HG03139 (cell line): ENCODE results near the gene NONO.
"Not testable (repeated sequence)": the region's sequence is repeated elsewhere in the genome, so short reads cannot be mapped to it uniquely, and the experiment has no call there.

Source experiments
- ATAC-seq: cut with Tn5 transposase; IDR thresholded peaks from one replicate; pipeline ENCODE4 v1.9.1; 2021; ENCODE audit not compliant: unreplicated experiment

The NONO gene, protein sequence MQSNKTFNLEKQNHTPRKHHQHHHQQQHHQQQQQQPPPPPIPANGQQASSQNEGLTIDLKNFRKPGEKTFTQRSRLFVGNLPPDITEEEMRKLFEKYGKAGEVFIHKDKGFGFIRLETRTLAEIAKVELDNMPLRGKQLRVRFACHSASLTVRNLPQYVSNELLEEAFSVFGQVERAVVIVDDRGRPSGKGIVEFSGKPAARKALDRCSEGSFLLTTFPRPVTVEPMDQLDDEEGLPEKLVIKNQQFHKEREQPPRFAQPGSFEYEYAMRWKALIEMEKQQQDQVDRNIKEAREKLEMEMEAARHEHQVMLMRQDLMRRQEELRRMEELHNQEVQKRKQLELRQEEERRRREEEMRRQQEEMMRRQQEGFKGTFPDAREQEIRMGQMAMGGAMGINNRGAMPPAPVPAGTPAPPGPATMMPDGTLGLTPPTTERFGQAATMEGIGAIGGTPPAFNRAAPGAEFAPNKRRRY

DNA sequence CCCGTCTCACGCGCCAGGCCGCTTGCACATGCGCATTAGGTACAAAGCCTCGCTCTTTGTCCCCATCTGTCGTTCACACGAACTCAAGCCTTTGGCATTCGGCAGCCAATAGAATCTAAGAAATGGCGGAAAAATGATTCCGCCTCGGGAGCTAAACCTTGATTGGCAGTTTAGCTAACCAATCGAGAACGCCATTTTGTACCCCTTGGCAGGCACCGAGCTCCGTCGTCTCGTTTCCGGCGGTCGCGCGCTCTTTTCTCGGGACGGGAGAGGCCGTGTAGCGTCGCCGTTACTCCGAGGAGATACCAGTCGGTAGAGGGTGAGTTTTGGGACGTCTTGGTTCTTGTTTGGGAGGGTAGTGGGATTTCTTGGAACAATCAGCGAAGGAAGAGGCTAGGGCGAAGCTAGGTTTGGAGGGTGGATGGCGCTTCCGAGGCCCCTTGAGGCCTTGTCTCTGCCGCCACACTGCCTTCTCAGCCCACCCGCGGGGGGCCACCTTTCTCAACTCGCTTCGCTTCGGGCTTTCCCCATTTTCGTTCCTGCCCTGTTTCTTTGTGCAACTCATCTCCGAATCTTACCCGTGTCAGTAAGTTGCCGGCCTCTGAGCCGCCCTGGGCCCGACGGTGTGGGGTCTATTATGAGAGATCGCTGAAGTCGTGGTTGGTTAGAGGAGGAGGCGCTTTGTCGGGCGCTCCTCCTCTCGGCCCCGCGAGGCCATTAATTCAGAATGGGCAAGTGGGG is at the start of gene NONO:
Gene NONO (plus strand): TSS at position 233 of the 741 bp plus-strand sequence. CDS start 7,003 bp downstream, outside the sequence.
- peak; percentile 73 for ATAC-seq

DNA sequence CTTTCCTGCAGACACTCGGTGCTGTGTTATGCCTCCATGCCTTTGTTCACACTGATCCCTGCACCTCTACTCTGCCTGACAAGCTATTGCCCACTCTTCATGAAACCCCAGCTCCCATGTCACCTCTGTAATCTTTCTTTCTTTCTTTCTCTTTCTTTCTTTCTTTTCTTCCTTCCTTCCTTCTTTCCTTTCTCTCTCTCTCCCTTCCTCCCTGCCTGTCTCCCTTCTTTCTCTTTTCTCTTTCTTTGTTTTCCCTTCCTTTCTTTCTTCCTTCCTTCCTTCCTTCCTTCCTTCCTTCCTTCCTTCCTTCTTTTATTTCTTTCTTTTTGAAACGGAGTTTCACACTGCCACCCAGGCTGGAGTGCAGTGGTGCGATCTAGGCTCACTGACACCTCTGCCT is 48.0 kb upstream of the NONO start:
- no peak for ATAC-seq

DNA sequence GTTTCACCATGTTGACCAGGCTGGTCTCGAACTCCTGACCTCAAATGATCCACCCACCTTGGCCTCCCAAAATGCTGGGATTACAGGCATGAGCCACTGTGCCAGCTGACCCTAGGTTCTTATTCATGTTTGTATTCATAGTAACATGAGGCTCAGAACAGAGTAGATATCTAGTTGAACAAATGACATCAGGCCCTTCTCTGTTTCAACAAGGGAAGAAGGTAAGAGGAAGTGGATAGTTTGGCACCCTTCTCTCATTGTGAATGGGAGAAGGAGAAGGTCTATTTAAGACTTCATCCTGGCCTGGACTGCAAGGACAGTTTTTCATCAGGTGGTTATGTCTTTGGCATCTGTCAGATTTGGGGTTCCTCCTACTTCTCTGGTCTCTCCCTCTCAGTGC is 46.6 kb upstream of the NONO start:
- ATAC-seq, result no peak

DNA sequence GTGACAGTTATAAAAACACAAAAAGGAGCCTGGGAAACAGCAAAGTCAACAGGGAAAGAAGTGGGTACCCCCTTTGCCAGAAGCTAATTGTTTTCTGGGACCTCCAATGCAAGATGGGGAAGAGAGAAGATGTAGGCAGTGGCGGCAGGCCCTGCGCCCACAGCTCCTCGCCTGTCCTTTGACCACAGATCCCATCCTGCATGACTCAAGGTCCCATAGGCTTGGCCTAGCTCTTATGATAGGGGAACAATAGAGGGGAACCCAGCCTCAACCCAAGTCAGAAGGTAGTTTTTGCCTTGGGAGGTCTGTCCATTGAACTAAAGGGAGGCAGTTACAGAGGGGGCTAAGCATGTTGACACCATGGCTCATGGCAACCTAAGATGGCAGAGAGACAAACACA is 43.7 kb upstream of the NONO start:
- no peak for ATAC-seq

DNA sequence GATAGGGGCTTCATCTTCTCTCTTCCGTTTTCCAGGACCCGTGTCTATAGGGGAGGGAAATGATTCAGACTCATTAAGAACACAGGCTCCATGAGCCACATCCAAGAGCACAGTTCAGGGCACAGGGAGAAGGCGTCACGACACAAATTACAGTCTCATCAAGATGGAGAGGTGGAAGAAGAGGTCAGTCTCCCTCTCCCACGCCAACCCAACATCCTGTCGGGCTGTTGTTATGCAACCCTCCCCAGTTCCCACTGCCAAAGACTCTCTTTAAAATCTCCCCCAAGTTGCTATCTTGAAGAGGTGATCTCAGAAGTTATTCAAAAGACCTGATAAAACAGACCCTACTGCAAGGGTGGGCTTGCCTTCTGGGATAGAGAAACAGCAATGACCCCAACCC is 42.1 kb upstream of the NONO start:
- no peak for ATAC-seq

DNA sequence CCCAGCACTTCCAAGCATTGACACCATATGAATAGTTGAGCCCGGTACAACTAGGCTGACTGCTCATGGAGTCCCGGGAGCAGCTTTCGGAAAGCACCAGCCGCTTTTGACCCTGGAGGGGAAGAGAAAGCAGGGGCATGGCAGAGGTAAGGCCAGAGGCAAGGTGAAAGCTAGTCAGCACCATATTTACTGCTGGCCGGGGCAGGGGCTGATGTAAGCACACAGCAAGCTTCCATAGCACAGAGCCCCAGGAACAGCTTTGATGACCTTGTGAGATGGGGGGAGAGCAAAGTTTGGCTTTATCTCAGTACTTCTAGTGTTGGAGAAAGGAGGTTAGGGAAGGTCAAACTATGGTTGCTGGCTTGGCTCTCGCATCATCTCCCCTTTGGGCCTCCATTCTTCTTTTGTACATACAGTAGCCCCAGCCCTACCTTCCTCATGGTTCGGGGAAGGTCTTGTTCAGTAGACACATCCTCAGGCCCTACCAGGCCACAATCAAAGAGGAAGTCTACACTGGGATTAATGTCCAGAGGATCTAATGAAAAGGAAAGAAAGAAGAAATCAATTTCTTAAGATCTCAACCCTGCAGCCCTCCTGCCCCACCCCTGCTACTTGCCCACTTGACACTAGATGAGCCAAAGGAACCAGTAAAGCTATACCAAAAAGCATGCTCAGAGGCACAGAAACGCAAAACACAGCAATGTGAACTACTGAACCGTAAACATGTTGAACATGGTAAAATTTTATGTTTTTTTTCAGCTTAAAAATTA is 38.9 kb upstream of the NONO start:
- ATAC-seq, result no peak

DNA sequence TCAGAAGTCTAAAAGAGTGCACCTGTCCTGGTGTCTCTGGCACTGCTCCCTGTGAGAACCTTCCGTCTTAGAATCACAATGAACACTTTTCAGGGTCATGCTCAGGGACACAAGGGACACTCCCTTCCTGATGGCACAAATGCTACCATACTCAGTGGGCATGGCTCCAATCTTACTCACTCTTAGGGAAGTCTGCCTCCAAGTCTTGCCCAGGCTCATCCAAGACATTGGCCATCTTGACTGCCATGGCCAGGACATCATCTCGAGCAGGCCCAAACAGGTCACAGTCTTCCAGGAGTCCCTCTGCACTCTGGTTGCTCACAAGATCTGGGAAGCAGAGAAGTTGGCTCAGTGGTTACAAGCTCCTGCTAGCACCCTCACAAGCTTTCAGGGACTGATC is 38.3 kb upstream of the NONO start:
- ATAC-seq, result no peak

DNA sequence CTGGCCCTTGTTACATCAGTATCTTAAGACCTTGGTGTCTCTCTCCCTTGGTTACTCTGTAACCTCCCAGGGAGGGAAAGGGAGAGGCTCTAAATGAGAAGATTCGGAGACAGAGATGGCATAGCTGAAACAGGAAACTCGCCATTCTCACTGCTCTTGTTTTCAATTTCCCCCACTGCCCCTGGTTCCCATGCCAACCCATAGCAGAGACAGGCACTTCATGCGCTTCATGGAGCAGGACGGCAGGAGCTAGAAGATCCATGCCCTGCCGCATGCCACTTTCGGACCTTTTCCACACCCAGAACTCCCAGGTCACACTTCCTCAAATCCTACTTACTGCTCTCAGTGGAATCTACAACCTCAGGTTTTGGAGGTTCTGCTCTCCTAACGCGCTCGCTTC is 32.6 kb upstream of the NONO start:
- ATAC-seq, result no peak

DNA sequence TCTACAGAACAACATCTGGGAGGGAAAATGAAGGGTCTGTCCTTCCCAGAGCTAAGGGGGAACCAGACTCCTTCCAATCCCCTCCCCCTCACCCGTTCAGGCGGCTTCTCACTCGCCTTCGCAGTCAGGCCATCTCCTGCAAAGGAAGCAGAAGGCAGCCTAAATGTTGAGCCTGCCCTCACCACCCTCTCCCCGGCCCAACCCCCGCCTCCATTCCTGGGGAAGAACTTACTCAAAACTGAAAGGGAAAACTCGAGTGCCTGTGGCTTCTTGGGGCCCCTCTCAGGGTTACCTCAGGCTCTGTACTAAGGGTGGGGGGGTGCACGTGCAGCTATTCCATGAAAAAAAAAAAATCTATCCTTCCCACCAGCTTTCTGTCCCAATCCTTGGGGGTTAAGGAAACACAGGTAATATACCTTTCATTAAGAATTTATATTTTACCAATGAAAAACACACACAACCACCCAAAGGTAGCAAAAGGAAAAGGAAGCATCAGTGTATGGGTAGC is 31.9 kb upstream of the NONO start:
- no peak for ATAC-seq

DNA sequence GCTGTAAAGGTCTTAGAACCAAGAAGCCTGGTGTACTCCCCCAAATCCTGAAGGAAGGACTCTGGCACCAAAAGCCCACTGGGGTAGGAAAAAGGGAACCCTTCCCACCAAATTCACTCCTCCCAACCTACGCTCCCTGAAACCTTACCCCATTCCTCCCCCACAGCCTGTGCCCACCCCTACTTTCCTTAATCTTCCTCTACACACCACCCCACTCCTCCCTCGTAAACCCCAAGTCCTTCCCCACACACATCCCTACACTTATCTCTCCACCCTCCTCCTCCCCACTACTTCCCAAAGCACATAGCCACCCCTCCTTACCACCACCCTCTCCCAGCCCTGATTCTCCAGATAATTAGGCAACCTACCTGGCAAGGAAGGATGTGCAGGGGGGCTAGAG is 31.2 kb upstream of the NONO start:
- no peak for ATAC-seq

DNA sequence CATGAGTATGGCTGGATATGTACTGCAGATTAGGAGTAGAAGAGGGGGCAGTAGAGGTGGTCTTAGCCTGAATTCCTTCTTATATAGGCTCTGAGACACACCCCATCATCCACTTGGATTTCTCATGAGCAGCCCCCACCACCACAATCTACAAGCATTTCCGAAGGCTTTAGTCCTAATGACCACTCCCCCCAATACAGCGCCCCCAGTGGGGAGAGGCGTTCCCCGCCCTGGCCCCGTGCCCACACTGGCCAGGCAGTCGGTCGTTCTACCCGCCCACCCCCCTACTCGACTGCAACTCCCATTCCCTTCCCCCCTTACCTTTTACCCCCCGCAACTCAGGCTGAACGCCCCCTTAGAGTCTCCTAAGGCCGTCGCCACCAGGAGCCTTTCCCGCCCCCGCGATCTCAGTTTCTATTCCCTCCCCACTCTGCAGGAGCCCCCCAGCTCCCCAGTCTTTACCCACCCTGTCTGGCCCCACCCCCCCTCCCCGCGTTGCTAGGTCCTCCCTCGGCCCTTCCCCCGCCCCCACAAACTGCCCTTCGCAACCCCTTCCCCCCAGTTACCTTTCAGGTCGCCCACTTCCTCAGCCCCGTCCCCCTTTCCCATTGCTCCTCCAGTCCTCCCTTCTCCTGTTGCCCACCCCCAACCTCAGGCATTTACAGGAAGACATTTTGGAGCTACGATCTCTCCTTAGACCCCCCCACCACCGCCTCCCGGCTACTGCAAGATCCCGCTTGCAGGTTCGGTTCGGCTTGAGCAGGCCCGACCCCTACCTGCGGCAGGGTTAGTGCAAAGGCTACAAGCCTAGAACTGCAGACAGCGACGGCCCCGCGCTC is 30.0 kb upstream of the NONO start:
- ATAC-seq, result no peak

DNA sequence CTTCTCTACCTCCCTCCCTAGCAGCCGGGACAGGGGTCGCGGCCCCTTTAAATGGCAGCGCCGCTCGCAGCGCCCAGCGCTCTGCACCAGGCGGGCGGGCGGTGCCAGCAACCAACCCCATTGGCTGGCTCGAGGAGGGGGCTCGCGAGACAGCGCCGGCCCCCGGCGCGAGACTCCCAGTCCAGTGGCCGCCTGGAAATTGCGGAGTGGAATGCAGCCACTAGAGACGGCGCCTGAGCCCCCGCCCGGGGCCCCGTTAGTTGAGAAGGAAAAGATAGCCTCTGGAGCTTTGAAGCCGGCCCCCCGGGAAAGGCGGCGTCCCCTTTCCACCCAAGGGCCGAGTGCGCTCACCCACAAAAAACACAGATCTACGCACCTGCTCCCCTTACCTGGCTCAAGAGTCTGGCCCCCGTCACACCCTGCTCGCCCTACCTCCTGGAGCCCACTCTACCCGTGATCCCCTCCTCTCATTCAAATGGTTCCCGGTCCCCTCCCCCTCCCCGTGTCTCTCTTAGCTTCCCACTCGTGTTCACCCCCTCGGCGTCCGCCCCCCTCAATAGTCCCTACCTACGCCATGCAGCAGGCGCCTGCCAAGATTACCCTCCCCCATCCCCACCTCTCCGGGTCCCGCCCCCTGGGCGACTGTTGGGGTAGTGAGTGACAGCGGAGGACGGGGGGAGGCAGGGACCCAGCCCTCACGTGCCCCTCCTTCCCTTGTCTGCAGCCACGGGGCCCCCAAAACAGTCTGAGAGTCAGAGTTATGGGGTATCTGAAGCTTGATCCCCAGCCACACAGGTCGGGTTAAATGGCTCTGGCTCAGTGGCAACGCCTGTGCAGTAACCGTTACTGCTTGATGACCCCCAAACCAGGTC is 29.1 kb upstream of the NONO start, which contains the start of gene ZMYM3:
Gene ZMYM3 (minus strand): TSS at position 49 of the 872 bp plus-strand sequence. CDS start 885 bp downstream, outside the sequence.
- ATAC-seq, result peak; percentile 56

DNA sequence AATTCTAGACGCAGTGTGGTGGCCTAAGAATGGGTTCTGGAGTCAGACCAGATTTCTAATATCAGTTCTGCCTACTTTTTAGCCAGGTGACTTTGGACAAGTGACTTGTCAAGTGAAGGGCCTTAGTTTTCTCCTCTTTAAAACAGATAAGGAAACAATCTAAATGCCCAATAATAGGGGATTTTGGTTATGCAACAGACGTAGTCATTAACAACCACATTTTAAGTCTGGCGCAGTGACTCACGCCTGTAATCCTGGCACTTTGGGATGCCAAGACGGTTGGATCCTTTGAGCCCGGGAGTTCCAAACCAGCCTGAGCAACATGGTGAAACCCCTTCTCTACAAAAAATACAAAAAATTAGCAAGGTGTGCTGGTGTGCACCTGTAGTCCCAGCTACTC is 27.4 kb upstream of the NONO start:
- no peak for ATAC-seq

DNA sequence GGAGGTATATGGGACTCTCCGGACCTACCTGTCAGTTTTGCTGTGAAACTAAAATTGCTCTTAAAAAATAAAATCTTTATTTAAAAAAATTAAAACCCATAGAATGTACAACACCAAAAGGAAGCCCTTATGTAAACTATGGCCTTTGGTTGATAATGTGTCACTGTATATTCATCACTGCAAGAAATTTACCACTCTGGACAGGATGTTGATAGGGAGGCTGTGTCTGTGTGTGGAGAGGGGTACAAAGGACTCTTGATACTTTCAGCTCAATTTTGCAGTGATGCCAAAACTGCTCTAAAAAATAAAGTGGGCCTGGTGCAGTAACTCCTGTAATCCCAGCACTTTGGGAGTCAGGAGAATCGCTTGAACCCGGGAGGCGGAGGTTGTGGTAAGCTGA is 26.6 kb upstream of the NONO start:
- ATAC-seq, result no peak

DNA sequence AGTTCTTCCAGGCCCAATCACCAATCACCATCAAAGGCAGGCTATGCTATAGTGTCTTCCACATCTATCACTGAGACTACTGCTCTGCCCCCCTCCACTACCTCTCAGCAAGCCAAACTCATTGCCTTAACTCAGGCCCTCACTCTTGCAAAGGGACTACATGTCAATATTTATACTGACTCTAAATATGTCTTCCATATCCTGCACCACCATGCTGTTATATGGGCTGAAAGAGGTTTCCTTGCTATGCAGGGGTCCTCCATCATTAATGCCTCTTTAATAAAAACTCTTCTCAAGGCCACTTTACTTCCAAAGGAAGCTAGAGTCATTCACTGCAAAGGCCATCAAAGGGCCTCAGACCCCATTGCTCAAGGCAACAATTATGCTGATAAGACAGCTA is 14.8 kb upstream of the NONO start:
- not testable (repeated sequence) for ATAC-seq

DNA sequence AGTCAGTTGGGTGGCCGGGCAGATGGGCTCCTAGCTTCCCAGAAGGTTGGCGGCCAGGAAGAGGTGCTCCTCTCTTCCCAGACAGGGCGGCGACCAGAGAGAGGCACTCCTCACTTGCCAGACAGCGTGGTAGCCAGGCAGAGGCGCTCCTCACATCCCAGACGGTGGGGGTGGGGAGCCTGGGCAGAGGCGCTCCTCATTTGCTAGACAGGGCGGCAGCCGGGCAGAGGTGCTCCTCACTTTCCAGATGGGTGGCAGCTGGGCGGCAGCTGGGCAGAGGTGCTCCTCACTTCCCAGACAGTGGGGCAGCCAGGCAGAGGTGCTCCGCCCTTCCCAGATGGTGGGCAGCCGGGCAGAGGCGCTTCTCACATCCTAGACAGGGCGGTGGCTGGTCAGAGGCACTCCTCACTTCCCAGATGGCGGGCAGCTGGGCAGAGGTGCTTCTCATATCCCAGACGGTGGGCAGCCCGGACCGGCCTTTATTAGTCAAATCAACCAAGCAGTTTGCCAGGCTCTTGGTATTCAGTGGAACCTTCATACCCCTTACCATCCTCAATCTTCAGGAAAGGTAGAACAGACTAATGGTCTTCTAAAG is 13.5 kb upstream of the NONO start:
- ATAC-seq, result no peak

DNA sequence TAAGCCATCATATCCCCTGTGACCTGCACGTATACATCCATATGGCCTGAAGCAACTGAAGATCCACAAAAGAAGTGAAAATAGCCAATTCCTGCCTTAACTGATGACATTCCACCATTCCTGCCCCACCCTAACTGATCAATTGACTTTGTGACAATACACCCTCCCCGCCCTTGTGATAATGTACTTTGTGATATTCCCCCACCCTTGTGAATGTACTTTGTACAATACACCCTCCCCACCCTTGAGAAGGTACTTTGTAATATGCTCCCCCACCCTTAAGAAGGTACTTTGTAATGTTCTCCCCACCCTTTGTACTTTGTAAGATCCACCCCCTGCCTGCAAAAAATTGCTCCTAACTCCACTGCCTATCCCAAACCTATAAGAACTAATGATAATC is 11.1 kb upstream of the NONO start:
- ATAC-seq, result not testable (repeated sequence)

DNA sequence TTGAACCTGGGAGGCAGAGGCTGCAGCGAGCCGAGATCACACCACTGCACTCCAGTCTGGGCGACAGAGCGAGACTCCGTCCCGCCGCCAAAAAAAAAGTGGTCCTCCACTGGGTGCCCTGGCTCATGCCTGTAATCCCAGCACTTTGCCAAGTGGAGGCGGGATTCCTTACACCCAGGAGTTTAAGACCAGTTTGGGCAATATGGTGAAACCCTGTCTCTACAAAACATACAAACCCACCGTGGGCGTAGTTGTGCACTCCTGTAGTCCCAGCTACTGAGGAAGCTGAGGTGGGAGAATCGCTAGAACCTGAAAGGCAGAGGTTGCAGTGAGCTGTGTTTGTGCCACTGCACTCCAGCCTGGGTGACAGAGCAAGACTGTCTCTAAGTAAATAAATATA is 2.1 kb upstream of the NONO start:
- ATAC-seq, result not testable (repeated sequence)
